Sigmoid colon (tissue), 4 donors: Measurements from ENCODE around the gene TNS2.

ENCODE experiments used
- POLR2A ChIP-seq, 2 donors: fragments of 450-650 bp; IDR thresholded peaks; one replicate each; pipeline ENCODE4 v1.6.1; 2016; ENCODE audit warnings: antibody characterized with exemption in 2 of 2, mild to moderate bottlenecking in 2 of 2, moderate library complexity in 2 of 2
- POLR2AphosphoS5 ChIP-seq, 4 donors: sonication (generic); formaldehyde crosslinking; IDR thresholded peaks; one replicate each; pipeline ENCODE4 v1.6.1; 2017; ENCODE audit warnings: antibody characterized with exemption in 4 of 4
- TF ChIP-seq, protein P1 (sequence below), 4 experiments: fragments of 450-650 bp in 3 of 4; fragments of 200-600 bp in 1 of 4; IDR thresholded peaks; one replicate each; pipeline ENCODE4 v1.5.1; 2016 to 2019; ENCODE audit warnings: antibody characterized with exemption in 4 of 4, mild to moderate bottlenecking in 3 of 4, moderate library complexity in 2 of 4

DNA sequence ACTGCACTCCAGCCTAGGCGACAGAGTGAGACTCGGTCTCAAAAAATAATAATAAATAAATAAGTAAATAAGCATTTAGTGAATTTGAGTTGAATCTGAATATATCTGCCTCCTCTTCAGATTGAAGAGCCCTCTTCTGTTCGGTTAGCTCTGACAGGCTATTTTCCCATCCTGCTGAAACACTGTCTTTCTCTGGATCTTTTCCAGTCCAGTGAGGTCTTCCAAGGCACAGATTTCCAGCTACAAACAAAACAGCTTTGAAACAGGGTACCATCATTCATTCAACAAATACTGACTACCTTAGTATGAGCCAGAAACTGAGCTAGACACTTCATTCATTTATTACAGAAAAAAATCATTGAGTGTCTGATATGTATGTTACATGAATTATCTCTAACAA is 36.5 kb downstream of the TNS2 start:
- TF ChIP-seq, protein P1, sequence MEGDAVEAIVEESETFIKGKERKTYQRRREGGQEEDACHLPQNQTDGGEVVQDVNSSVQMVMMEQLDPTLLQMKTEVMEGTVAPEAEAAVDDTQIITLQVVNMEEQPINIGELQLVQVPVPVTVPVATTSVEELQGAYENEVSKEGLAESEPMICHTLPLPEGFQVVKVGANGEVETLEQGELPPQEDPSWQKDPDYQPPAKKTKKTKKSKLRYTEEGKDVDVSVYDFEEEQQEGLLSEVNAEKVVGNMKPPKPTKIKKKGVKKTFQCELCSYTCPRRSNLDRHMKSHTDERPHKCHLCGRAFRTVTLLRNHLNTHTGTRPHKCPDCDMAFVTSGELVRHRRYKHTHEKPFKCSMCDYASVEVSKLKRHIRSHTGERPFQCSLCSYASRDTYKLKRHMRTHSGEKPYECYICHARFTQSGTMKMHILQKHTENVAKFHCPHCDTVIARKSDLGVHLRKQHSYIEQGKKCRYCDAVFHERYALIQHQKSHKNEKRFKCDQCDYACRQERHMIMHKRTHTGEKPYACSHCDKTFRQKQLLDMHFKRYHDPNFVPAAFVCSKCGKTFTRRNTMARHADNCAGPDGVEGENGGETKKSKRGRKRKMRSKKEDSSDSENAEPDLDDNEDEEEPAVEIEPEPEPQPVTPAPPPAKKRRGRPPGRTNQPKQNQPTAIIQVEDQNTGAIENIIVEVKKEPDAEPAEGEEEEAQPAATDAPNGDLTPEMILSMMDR (IDR thresholded peaks at IDR 0.05): no peak
- TF ChIP-seq POLR2AphosphoS5 (IDR thresholded peaks at IDR 0.05): no peak
- TF ChIP-seq POLR2A (IDR thresholded peaks at IDR 0.05): no peak
